Loucy (cell line): ENCODE measurements around the gene GPC5.

ENCODE experiments used
- H2AFZ ChIP-seq: fragments of 200-600 bp; sonication (generic); 2 replicates; pipeline ENCODE4 v1.6.0; 2016; ENCODE audit warnings: antibody characterized with exemption, mild to moderate bottlenecking, low read length, moderate library complexity
- H3F3A ChIP-seq: fragments of 200-600 bp; 2 replicates; pipeline ENCODE4 v1.6.0; 2016; ENCODE audit warnings: antibody characterized with exemption, low read depth, mild to moderate bottlenecking
- H3K27me3 ChIP-seq: fragments of 200-600 bp; sonication (generic); 2 replicates; pipeline ENCODE4 v1.6.1; 2014; ENCODE audit warnings: low read length, mild to moderate bottlenecking; ENCODE audit not compliant: insufficient read depth, poor library complexity, severe bottlenecking
- H3K36me3 ChIP-seq: fragments of 200-600 bp; sonication (generic); 2 replicates; pipeline ENCODE4 v1.6.1; 2016; ENCODE audit warnings: low read length; ENCODE audit not compliant: insufficient read depth
- H3K4me1 ChIP-seq: fragments of 200-600 bp; sonication (generic); 2 replicates; pipeline ENCODE4 v1.5.1; 2014; ENCODE audit warnings: low read length, mild to moderate bottlenecking; ENCODE audit not compliant: insufficient read depth, poor library complexity, severe bottlenecking
- H3K4me2 ChIP-seq: fragments of 200-600 bp; sonication (generic); 2 replicates; pipeline ENCODE4 v1.6.0; 2014; ENCODE audit warnings: antibody characterized with exemption, low read length, low read depth, mild to moderate bottlenecking; ENCODE audit not compliant: poor library complexity, severe bottlenecking
- H3K4me3 ChIP-seq: fragments of 200-600 bp; sonication (generic); 2 replicates; pipeline ENCODE4 v1.5.1; 2014; ENCODE audit warnings: low read length, mild to moderate bottlenecking, mixed read lengths; ENCODE audit not compliant: poor library complexity, severe bottlenecking
- H3K79me2 ChIP-seq: fragments of 200-600 bp; sonication (generic); 2 replicates; pipeline ENCODE4 v1.6.1; 2014; ENCODE audit warnings: low read length; ENCODE audit not compliant: insufficient read depth
- H3K9ac ChIP-seq: fragments of 200-600 bp; sonication (generic); 2 replicates; pipeline ENCODE4 v1.6.0; 2014; ENCODE audit warnings: mild to moderate bottlenecking, low read depth, low read length, moderate library complexity; ENCODE audit not compliant: poor library complexity, severe bottlenecking
- H3K9me2 ChIP-seq: fragments of 200-600 bp; sonication (generic); replicated peaks from 2 replicates; pipeline ENCODE4 v1.6.1; 2016; ENCODE audit warnings: low read depth, low read length, mixed read lengths
- H3K9me3 ChIP-seq: fragments of 200-600 bp; sonication (generic); 2 replicates; pipeline ENCODE4 v1.6.1; 2014; ENCODE audit warnings: mild to moderate bottlenecking, antibody characterized with exemption, low read length, low read depth; ENCODE audit not compliant: insufficient read depth
- H4K20me1 ChIP-seq: fragments of 200-600 bp; sonication (generic); 2 replicates; pipeline ENCODE4 v1.6.0; 2014; ENCODE audit warnings: antibody characterized with exemption, low read length, mild to moderate bottlenecking; ENCODE audit not compliant: insufficient read depth, poor library complexity, severe bottlenecking
- EZH2phosphoT487 ChIP-seq: fragments of 200-600 bp; IDR thresholded peaks from 2 replicates; pipeline ENCODE4 v1.6.1; 2018; ENCODE audit warnings: antibody characterized with exemption, mild to moderate bottlenecking, moderate library complexity, borderline replicate concordance
- TF ChIP-seq, protein P1 (sequence below): fragments of 200-600 bp; sonication (generic); conservative IDR thresholded peaks from 2 replicates; pipeline ENCODE4 v1.5.1; 2014; ENCODE audit warnings: mild to moderate bottlenecking, antibody characterized with exemption, low read length

GPC5 gene

DNA sequence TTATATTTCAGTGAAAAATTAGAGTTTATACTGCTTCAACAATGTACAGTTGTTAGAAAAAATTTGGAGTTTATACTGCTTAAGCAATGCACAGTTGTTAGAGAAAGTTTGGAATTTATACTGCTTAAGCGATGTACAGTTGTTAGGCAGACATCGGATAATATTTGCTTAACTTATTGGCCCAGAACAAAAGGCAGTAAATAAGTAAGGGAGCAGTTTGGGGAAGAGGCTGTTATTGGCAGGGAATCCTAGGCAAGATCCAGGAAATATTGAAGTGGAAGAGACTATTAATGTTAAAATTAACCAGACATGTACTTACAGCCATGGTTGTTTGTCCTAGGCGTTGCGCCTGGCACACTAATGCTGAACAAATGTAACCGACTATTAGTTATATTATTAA is 166.9 kb downstream of the GPC5 start:
- Histone ChIP-seq H3K9me2 (no peaks in the 10 kb centered on the region), H3K9ac (no peak overlapping the region), H3K4me1 (no peaks in the 10 kb centered on the region), H3K9me3 (no peaks in the 10 kb centered on the region), H3F3A (no peaks in the 10 kb centered on the region), H3K79me2 (no peaks in the 10 kb centered on the region), H4K20me1 (no peaks in the 10 kb centered on the region), H3K4me2 (no peak overlapping the region), H3K36me3 (no peaks in the 10 kb centered on the region), H2AFZ (no peak overlapping the region), H3K27me3 (no peaks in the 10 kb centered on the region), H3K4me3 (no peak overlapping the region)
- TF ChIP-seq, protein P1, sequence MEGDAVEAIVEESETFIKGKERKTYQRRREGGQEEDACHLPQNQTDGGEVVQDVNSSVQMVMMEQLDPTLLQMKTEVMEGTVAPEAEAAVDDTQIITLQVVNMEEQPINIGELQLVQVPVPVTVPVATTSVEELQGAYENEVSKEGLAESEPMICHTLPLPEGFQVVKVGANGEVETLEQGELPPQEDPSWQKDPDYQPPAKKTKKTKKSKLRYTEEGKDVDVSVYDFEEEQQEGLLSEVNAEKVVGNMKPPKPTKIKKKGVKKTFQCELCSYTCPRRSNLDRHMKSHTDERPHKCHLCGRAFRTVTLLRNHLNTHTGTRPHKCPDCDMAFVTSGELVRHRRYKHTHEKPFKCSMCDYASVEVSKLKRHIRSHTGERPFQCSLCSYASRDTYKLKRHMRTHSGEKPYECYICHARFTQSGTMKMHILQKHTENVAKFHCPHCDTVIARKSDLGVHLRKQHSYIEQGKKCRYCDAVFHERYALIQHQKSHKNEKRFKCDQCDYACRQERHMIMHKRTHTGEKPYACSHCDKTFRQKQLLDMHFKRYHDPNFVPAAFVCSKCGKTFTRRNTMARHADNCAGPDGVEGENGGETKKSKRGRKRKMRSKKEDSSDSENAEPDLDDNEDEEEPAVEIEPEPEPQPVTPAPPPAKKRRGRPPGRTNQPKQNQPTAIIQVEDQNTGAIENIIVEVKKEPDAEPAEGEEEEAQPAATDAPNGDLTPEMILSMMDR, result no peak
- no peak for TF ChIP-seq EZH2phosphoT487

DNA sequence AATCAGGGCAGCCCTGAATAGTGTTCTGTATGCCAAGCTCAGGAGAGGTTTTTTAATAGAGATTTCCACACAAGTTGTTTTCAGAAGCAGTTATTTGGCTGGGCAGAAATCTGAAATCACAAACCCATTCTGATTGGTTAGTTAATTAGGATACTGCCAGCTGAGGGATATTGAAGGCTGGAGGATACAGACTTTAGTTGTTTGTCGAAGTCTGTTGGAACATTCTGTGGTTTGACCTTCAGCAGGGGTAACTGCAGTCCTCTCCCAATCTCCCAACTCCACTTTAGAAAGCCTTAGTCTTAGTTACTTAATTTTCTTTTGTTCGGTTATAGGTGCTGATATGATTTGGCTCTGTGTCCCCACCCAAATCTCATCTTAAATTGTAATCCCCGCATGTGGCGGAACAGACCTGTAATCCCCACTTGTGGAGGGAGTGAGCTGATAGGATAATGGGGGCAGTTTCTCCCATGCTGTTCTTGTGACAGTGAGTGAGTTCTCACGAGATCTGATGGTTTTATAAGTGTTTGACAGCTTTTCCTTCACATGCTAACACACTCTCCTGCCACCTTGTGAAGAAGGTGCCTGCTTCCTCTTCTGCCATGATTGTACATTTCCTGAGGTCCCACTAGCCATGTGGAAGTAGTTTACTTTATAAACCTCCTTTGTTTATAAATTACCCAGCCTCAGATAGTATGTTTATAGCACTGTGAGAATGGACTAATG is 169.2 kb downstream of the GPC5 start:
- no peak overlapping the region for H3K4me3 ChIP-seq
- no peak overlapping the region for H3K4me2 ChIP-seq
- no peaks in the 10 kb centered on the region for H3K9me2 ChIP-seq
- H3K9me3 ChIP-seq, result no peaks in the 10 kb centered on the region
- no peak overlapping the region for H2AFZ ChIP-seq
- no peaks in the 10 kb centered on the region for H4K20me1 ChIP-seq
- no peak overlapping the region for H3K9ac ChIP-seq
- TF ChIP-seq EZH2phosphoT487, result no peak
- TF ChIP-seq, protein P1, result no peak
- H3K27me3 ChIP-seq, result no peaks in the 10 kb centered on the region
- H3K4me1 ChIP-seq, result no peaks in the 10 kb centered on the region
- H3F3A ChIP-seq, result no peaks in the 10 kb centered on the region
- H3K79me2 ChIP-seq, result no peaks in the 10 kb centered on the region
- no peaks in the 10 kb centered on the region for H3K36me3 ChIP-seq

DNA sequence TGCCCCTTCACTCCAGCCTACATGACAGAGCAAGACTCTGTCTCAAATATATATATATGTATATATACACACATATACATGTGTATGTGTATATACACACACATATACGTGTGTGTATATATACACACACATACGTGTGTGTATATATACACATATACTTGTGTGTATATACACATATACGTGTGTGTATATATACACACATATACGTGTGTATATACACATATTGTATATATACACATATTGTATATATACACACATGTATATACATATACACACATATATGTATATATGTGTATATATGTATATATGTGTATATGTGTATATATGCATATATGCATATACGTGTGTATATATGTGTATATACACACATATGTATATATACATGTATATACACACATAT is 173.3 kb downstream of the GPC5 start:
- H3K79me2 ChIP-seq, result no peaks in the 10 kb centered on the region
- H3K9me3 ChIP-seq, result no peaks in the 10 kb centered on the region
- H2AFZ ChIP-seq, result no peak overlapping the region
- TF ChIP-seq, protein P1, result no peak
- TF ChIP-seq EZH2phosphoT487, result no peak
- H3K4me3 ChIP-seq, result no peak overlapping the region
- no peak overlapping the region for H3K4me2 ChIP-seq
- no peaks in the 10 kb centered on the region for H3K9me2 ChIP-seq
- H3K36me3 ChIP-seq, result no peaks in the 10 kb centered on the region
- H4K20me1 ChIP-seq, result no peaks in the 10 kb centered on the region
- H3F3A ChIP-seq, result no peaks in the 10 kb centered on the region
- no peaks in the 10 kb centered on the region for H3K4me1 ChIP-seq
- no peaks in the 10 kb centered on the region for H3K27me3 ChIP-seq
- no peak overlapping the region for H3K9ac ChIP-seq
